Stimulated activated naive CD4-positive, alpha-beta T cell (primary cell): ENCODE measurements around the gene ARMC5.

Experiments
- DNase-seq, 6 experiments: peaks; one replicate each; lab custom pipeline; 2025; lab: John Stamatoyannopoulos, UW

The ARMC5 gene

GRCh38 chr16:31461201-31461920, 2.1 kb downstream of the ARMC5 start:
- DNase-seq, result no peak

- DNase-seq, result no peak
These were observed 2.9 kb downstream of the ARMC5 start for GRCh38 chr16:31461921-31462804.

GRCh38 chr16:31464348-31464769, 5.1 kb downstream of the ARMC5 start:
- no peak for DNase-seq

- DNase-seq, result no peak
These were observed 5.5 kb downstream of the ARMC5 start for GRCh38 chr16:31464781-31465260.

- no peak for DNase-seq
These were observed 6.6 kb downstream of the ARMC5 start for GRCh38 chr16:31465788-31466370.

- no peak for DNase-seq
These were observed 7.1 kb downstream of the ARMC5 start for GRCh38 chr16:31466381-31466841.

- peak in 1 of 6 experiments; percentile 24 for DNase-seq
These were observed 8.0 kb downstream of the ARMC5 start for GRCh38 chr16:31467151-31467773.

GRCh38 chr16:31467858-31468257, 8.6 kb downstream of the ARMC5 start:
- DNase-seq, result no peak

- DNase-seq, result no peak
These were observed 11.3 kb downstream of the ARMC5 start for GRCh38 chr16:31470615-31471014.

GRCh38 chr16:31471241-31471874, 12.1 kb downstream of the ARMC5 start:
- no peak for DNase-seq

GRCh38 chr16:31471875-31472708, 12.8 kb downstream of the ARMC5 start, which contains the start of gene TGFB1I1:
Gene TGFB1I1 (plus strand): TSS chr16:31472152. CDS start chr16:31472189, 37 bp downstream.
- no peak for DNase-seq

GRCh38 chr16:31472709-31473203, 13.5 kb downstream of the ARMC5 start:
- peak in 5 of 6 experiments; percentile 11 to 28 (median 24) for DNase-seq

- DNase-seq, result no peak
These were observed 14.1 kb downstream of the ARMC5 start for GRCh38 chr16:31473264-31473984.

- DNase-seq, result no peak
These were observed 14.9 kb downstream of the ARMC5 start for GRCh38 chr16:31474173-31474714.

- DNase-seq, result no peak
These were observed 15.8 kb downstream of the ARMC5 start for GRCh38 chr16:31474773-31475738.

- peak in 2 of 6 experiments; percentile 16 to 36 for DNase-seq
These were observed 16.6 kb downstream of the ARMC5 start for GRCh38 chr16:31475946-31476302.

GRCh38 chr16:31476303-31477219, 17.3 kb downstream of the ARMC5 start:
- peak; percentile 73 to 87 (median 84) for DNase-seq
